Astrocyte of the spinal cord (primary cell): ENCODE data around the gene AGPAT4.

Experiments used
- DNase-seq: peaks from one replicate; pipeline ENCODE4 v3.0.0; 2011; ENCODE audit warnings: low read depth, low spot score
- H3K4me3 ChIP-seq: 2 replicates; pipeline ENCODE4 v1.5.1; 2011; ENCODE audit warnings: low read depth, mild to moderate bottlenecking, low read length, moderate library complexity
- in situ Hi-C: cut with HindIII; loops from 2 replicates; pipeline ENCODE4 v1.10.0; 2017; ENCODE audit warnings: low sequenced_read_pairs
- TF ChIP-seq, protein P1 (sequence below): IDR thresholded peaks from 2 replicates; pipeline ENCODE4 v1.5.1; 2012; ENCODE audit warnings: low read depth, mild to moderate bottlenecking, low read length, inconsistent platforms

AGPAT4 gene

DNA sequence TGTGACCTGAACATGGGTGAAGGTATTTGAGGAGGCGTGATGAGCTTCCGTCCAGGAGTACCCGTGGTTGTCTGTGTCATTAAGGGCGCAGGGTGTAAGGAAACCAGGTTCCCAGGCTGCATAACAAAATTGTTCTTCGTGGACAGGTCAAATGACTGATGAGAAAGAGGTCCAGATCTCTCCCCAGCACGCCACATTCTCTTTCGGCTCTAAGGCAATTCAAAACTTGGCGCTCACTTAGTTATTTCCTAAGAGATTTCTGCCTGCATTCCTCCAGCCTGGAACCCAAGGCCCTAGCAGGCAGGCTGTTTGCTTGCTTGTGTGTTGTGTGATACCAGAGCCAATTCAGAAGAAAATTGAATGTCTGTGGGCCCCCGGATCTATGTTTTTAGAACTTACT, 139.9 kb downstream of the AGPAT4 start:
- H3K4me3 ChIP-seq = no peak overlapping the region
- peak; percentile 32 for DNase-seq
- TF ChIP-seq, protein P1, sequence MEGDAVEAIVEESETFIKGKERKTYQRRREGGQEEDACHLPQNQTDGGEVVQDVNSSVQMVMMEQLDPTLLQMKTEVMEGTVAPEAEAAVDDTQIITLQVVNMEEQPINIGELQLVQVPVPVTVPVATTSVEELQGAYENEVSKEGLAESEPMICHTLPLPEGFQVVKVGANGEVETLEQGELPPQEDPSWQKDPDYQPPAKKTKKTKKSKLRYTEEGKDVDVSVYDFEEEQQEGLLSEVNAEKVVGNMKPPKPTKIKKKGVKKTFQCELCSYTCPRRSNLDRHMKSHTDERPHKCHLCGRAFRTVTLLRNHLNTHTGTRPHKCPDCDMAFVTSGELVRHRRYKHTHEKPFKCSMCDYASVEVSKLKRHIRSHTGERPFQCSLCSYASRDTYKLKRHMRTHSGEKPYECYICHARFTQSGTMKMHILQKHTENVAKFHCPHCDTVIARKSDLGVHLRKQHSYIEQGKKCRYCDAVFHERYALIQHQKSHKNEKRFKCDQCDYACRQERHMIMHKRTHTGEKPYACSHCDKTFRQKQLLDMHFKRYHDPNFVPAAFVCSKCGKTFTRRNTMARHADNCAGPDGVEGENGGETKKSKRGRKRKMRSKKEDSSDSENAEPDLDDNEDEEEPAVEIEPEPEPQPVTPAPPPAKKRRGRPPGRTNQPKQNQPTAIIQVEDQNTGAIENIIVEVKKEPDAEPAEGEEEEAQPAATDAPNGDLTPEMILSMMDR = no peak
- in situ Hi-C loops = no loop called here

DNA sequence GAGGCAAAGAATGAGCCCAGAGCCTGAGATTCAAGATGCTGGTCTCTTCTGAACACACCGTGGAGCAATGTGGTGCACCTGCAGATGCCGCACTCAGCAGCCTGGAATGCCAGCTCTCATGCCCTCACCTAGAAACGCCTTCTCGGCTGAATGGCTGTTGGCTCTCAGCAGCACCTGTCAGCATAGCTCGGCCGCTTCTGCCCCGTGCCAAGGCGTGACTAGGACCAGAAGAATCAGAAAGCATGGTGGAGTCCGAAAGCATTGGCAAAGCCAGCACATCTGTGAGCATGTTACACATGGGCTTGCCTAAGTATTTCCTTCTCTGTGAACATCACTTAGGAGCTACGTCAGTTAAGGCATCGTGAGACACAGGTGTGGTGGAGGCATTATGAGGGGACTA, 141.5 kb downstream of the AGPAT4 start:
- no peak overlapping the region for H3K4me3 ChIP-seq
- DNase-seq = no peak
- TF ChIP-seq, protein P1 = no peak
- in situ Hi-C loops = no loop called here

DNA sequence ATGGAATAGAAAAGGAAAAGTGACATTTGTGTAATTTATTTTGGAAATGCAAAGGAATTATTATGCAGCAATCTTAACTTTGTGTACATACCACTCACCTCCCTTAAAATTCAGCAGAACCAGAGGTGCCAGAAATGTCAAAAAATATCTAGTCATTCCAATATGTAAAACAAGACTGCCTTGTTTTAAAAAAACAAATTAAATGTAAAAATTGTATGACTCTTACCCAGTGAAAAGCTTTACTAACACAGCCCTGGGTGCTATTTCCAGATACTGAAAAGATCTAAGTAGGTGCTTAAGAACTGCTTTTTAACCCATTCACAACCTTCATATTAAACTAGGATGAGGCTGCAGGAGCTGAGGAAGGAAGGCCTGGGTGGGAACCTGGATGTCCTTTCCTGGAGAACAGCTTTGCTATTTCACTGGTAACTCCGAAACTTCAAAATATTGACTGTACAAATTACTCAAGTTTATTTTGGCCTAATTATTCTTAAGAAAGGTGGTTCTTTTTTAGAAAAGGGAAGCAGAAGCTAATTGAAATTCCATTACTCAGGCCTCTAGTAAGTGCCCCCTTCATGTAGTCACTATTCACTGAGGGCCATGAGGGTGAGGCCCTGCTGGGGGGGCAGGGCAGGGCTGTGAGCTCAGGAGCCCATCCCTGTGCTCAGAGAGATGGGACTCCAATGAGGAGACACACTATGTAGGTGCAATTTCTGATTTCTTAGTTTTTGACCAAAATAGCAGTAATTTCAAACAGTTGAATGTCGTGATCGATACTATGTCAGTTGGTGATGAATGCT, 142.7 kb downstream of the AGPAT4 start:
- TF ChIP-seq, protein P1 = no peak
- no peak overlapping the region for H3K4me3 ChIP-seq
- in situ Hi-C loops = no loop called here
- no peak for DNase-seq

DNA sequence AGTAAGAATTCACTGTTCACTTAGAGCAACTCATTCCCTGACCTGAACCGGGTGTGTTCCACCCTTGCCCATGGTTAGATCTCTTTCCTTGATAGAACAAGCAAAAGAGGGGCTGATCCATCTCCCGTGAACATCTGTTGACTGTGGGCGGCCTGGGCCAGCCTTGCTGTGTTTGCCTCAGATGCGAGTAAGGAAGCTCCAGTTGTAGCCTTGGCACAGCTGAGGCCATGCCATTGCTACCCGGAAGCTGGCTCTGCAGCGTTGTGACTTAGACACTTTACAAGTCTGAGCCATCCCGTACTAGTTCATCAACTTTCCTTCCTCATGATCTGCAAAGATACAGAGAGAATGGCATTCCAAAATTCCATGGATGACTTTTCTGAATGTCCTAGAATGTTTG, 143.3 kb downstream of the AGPAT4 start:
- in situ Hi-C loops = no loop called here
- TF ChIP-seq, protein P1 = no peak
- H3K4me3 ChIP-seq = no peak overlapping the region
- no peak for DNase-seq

DNA sequence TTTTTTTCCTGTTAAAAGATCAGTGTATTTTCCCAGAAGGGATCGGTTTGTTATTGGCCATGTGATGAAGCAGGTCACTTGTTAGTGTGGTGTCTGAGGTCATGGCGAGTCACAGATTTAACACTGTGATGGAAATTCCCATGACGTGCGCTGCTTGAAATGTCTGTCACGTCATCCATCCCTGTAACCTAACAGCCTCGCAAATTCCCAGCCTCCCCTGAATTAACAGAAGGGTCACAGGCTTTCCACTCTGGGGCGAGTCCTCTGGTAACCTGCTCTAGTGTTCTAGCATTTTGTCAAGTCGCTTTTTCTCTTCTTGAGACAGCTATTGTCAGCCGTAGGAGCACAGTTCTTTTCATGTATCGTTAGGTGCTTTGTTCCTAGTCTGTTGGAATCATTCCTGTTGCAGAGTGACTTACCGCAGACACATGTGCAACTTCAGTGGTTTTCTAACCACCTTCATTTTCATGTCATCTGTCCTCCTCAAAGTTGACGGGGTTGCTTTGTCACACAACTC, 145.1 kb downstream of the AGPAT4 start:
- TF ChIP-seq, protein P1 = no peak
- H3K4me3 ChIP-seq = no peak overlapping the region
- in situ Hi-C loops = no loop called here
- peak; percentile 80 for DNase-seq

DNA sequence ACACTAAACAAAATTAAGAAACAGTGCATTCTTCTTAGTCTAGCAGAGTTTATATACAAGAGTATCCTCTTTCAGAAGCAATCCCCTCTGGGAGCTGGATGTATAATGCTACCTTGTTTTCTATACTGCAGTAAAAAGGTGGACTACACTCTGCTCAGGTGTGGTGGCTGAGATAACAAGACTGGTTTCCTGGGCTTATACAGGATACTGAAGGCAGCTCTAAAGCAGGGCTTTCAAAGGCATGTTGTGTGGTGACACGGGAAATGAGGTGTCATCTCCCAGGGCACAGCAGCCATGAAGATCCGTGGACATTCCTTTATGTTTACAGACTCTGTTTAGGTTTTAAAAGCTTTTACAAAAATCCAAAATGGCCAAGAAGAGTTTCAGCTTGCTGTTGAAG, 145.6 kb downstream of the AGPAT4 start:
- no peak overlapping the region for H3K4me3 ChIP-seq
- TF ChIP-seq, protein P1 = no peak
- no peak for DNase-seq
- in situ Hi-C loops = no loop called here
